K562 treated with DMSO at 1 percent for 12 hours (cell line): ENCODE measurements around the gene USP17L17. TPM values are rescaled to one million over a fixed set of nuclear protein-coding genes. Genes with fewer than 3 reads are reported as not detected.

ENCODE experiments used
- total RNA-seq: library from RNA; unstranded; fragments of 300-600 nt; gene quantifications from 2 replicates; pipeline ENCODE4 v1.2.3, GENCODE V29; 2022; ENCODE audit not compliant: insufficient read depth

USP17L17 gene
- total RNA-seq = not detected in 2 replicates

GRCh38 chr4:9243579-9243978, at the start of gene USP17L17:
Gene USP17L17 (plus strand): TSS chr4:9243879. CDS start chr4:9243879, 0 bp downstream.

GRCh38 chr4:9210357-9210756, 33.3 kb upstream of the USP17L17 start, which contains the start of gene USP17L10:
Gene USP17L10 (plus strand): TSS chr4:9210657. CDS start chr4:9210657, 0 bp downstream.

GRCh38 chr4:9215105-9215504, 28.6 kb upstream of the USP17L17 start, which contains the start of gene USP17L11:
Gene USP17L11 (plus strand): TSS chr4:9215405. CDS start chr4:9215405, 0 bp downstream.

GRCh38 chr4:9219852-9220251, 23.8 kb upstream of the USP17L17 start, which contains the start of gene USP17L12:
Gene USP17L12 (plus strand): TSS chr4:9220152. CDS start chr4:9220152, 0 bp downstream.

GRCh38 chr4:9224596-9224995, 19.1 kb upstream of the USP17L17 start, which contains the start of gene USP17L13:
Gene USP17L13 (plus strand): TSS chr4:9224896. CDS start chr4:9224896, 0 bp downstream.

GRCh38 chr4:9234085-9234484, 9.6 kb upstream of the USP17L17 start, which contains the start of gene USP17L15:
Gene USP17L15 (plus strand): TSS chr4:9234385. CDS start chr4:9234385, 0 bp downstream.

GRCh38 chr4:9247953-9248680, 4.4 kb downstream of the USP17L17 start, which contains the start of gene USP17L18:
Gene USP17L18 (plus strand): TSS chr4:9248630. CDS start chr4:9248630, 0 bp downstream.

GRCh38 chr4:9253078-9253477, 9.4 kb downstream of the USP17L17 start, which contains the start of gene USP17L19:
Gene USP17L19 (plus strand): TSS chr4:9253378. CDS start chr4:9253378, 0 bp downstream.

GRCh38 chr4:9257824-9258223, 14.1 kb downstream of the USP17L17 start, which contains the start of gene USP17L20:
Gene USP17L20 (plus strand): TSS chr4:9258124. CDS start chr4:9258124, 0 bp downstream.

GRCh38 chr4:9262572-9262971, 18.9 kb downstream of the USP17L17 start, which contains the start of gene USP17L21:
Gene USP17L21 (plus strand): TSS chr4:9262872. CDS start chr4:9262872, 0 bp downstream.

GRCh38 chr4:9267319-9267718, 23.6 kb downstream of the USP17L17 start, which contains the start of gene USP17L22:
Gene USP17L22 (plus strand): TSS chr4:9267619. CDS start chr4:9267619, 0 bp downstream.

Other genes with a start within 250 kb of the USP17L17 start
- gene FAM90A26, start 73.5 kb upstream of the USP17L17 start, total RNA-seq = not detected in 2 replicates
- not detected in 2 replicates for gene USP17L10, start 33.2 kb upstream of the USP17L17 start, total RNA-seq
- not detected in 2 replicates for gene USP17L11, start 28.5 kb upstream of the USP17L17 start, total RNA-seq
- gene USP17L12, start 23.7 kb upstream of the USP17L17 start, total RNA-seq = not detected in 2 replicates
- gene USP17L13, start 19.0 kb upstream of the USP17L17 start, total RNA-seq = not detected in 2 replicates
- gene USP17L15, start 9.5 kb upstream of the USP17L17 start, total RNA-seq = not detected in 2 replicates
- not detected in 2 replicates for gene USP17L18, start 4.8 kb downstream of the USP17L17 start, total RNA-seq
- gene USP17L19, start 9.5 kb downstream of the USP17L17 start, total RNA-seq = not detected in 2 replicates
- gene USP17L20, start 14.2 kb downstream of the USP17L17 start, total RNA-seq = not detected in 2 replicates
- gene USP17L21, start 19.0 kb downstream of the USP17L17 start, total RNA-seq = not detected in 2 replicates
- not detected in 2 replicates for gene USP17L22, start 23.7 kb downstream of the USP17L17 start, total RNA-seq
- gene USP17L24, start 81.3 kb downstream of the USP17L17 start, total RNA-seq = not detected in 2 replicates
- gene USP17L25, start 86.0 kb downstream of the USP17L17 start, total RNA-seq = not detected in 2 replicates
- gene USP17L26, start 90.8 kb downstream of the USP17L17 start, total RNA-seq = not detected in 2 replicates
- gene USP17L5, start 95.5 kb downstream of the USP17L17 start, total RNA-seq = not detected in 2 replicates
- gene USP17L27, start 100.3 kb downstream of the USP17L17 start, total RNA-seq = not detected in 2 replicates
- not detected in 2 replicates for gene USP17L28, start 105.0 kb downstream of the USP17L17 start, total RNA-seq
- gene USP17L29, start 109.8 kb downstream of the USP17L17 start, total RNA-seq = not detected in 2 replicates
- not detected in 2 replicates for gene USP17L30, start 119.2 kb downstream of the USP17L17 start, total RNA-seq
- not detected in 2 replicates for gene DEFB131A, start 200.5 kb downstream of the USP17L17 start, total RNA-seq